LoVo (cell line): ENCODE data around the gene FAM200C.
"Not testable (repeated sequence)": the region's sequence is repeated elsewhere in the genome, so short reads cannot be mapped to it uniquely, and the experiment has no call there.

Source experiments
- DNase-seq: peaks from one replicate; pipeline ENCODE4 v3.0.0-alpha.2; 2016; ENCODE audit warnings: low spot score

FAM200C gene

GRCh38 chr5:160399402-160400353 lies at the start of gene FAM200C:
Gene FAM200C, minus strand, starts transcription at chr5:160400054. Its CDS starts 4,564 bp downstream, at chr5:160395490.
- DNase-seq = peak; percentile 99

- no peak for DNase-seq
Measured at GRCh38 chr5:160449458-160449857, 49.6 kb upstream of the FAM200C start.

DNA sequence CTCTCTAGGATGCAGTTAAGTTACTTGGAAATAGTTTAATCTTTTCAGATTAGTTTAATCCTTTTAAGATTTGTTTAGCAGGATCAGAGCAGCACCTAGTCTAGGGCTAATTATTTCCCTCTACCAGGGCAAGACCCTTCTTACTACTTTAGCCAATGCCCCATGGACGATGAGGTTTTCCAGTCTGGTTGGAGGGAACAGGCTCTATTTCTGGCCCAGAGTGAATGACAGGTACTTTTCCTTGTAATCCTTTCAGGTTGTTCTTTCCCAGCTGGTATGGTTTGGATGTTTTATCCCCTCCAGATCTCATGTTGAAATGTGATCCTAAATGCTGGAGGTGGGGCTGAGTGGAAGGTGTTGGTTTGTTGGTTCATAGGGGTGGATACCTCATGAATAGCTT lies 49.0 kb upstream of the FAM200C start:
- no peak for DNase-seq

DNA sequence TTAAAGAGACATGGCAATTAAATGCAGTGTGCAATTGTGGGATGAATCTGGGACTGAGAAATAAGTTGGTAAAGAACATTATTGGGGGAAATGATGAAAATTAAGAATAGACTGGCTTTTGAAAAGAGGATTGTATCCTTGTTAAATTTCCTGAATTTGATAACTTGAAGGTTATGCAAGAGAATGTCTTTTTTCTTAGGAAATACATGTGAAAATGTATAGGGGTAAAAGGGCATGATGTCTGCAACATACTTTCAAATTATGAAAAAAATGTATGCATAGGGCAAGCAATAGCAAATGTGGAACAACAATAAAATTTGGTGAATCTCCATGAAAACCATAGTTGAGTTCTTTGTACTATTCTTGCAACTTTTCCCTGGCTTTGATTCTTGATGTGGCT lies 45.9 kb upstream of the FAM200C start:
- no peak for DNase-seq

- DNase-seq = no peak
Measured at GRCh38 chr5:160445132-160445531, 45.3 kb upstream of the FAM200C start.

DNA sequence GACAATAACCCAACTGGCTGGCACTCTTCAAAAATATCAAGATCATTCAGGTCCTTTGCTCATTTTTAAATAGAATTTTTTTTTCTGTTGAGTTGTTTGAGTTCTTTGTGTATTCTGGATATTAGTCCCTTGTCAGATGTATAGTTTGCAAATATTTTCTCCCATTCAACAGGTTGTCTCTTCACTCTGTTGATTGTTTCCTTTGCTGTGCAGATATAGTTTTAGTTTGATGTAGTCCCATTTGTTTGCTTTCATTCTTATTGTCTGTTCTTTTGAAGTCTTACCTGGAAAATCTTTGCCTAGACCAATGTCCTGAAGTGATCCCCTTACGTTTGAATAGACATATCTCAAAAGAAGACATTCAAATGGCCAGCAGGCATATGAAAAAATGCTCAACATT lies 44.6 kb upstream of the FAM200C start:
- DNase-seq = no peak

- DNase-seq = no peak
Measured at GRCh38 chr5:160442824-160443431, 43.1 kb upstream of the FAM200C start.

DNA sequence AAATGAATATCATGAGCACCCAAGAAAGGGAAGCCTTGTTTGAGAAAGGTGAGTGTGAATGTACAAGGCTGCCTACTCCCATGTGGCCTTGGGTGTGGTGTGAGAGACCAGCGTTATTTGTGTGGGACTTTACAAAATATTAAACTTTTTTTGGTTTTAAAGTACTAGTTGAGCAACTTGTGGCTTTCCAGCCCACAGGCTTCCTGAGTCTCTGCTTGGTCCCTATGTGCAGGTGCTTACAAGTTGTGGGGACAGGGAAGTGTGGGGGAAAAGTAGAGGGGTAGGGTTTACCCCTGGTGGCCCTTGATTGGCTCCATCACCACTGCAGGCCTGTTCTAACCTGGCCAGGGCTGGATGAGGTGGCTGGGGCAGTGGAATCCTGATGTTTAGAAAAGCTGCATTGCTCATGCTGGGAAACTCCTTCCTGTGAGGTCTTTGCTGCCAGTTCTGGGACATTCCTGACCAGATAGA lies 41.5 kb upstream of the FAM200C start:
- DNase-seq = no peak

GRCh38 chr5:160439205-160439600 lies 39.3 kb upstream of the FAM200C start:
- peak; percentile 86 for DNase-seq

DNA sequence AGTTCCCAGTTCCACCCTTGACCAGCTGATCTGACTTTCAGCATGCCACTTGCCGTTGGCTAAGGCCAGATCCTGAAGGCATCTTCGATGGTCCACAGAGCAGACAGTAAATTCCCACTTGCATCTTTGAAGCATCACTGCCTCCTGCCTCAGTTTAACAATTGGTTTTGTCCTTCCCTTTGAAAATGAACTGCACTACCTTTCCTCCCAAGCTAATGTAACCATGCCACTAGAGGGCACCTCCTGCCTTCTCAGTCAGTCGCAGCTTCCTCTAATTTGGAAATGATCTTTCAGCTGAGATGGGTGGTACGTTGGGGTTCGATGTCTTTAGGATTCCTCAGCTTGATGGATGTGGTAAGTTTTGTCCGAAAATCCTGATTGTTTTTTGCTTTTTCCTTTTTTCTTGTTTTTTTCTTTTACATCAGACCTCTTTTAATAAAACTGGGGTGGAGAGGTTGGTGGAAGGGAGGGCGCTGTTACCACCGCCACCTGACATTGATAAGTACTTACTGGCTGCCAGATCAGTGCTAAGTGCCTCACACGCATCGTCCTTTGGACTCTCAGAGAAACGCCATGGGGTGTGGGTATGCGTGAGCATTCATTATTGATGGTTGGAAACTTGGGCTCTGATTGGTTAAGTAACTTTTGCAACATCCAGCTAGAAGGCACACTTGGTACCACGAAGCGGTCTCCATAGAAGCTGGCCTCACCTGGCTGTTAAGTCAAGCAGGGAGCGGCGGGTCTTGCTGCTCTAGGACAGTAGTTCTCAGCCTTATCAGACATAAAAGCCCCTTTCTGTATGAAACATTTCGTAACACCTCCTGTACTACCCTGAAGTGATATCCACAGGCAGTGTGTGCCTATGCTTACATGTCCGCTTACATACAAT lies 38.7 kb upstream of the FAM200C start:
- DNase-seq = peak; percentile 71

- DNase-seq = no peak
Measured at GRCh38 chr5:160437271-160437670, 37.4 kb upstream of the FAM200C start.

DNA sequence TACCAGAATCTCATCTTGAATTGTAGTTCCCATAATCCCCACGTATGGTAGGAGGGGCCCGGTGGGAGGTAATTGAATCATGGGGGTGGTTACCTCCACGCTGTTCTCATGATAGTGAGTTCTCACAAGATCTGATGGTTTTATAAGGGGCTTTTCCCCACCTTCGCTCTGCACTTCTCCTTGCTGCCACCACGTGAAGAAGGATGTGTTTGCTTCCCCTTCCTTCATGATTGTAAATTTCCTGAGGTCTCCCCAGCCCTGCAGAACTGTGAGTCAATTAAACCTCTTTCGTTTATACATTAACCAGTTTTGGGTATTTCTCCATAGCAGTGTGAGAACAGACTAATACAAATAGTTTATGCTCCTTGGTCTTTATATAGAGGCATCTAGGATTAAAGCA lies 36.8 kb upstream of the FAM200C start:
- not testable (repeated sequence) for DNase-seq

DNA sequence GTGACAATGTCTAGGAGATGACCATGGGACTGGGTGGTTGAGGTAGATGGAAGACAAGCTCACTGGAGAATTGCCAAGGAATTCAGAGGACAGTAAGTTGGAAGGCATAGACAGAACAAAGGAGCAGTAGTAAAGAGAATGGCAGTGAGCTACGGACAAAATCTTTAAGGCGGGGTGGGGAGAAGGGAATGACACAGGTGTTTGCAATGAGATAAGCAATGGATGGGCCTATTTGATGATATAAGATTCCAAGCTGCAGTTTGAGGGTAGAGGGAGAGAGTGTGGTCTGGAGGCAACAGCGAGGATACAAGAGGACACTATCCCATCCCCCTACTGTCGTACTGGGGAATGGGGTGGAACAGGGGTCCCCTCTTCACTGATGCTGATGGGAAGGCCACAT lies 36.2 kb upstream of the FAM200C start:
- DNase-seq = no peak

- DNase-seq = no peak
Measured at GRCh38 chr5:160435532-160435931, 35.7 kb upstream of the FAM200C start.

GRCh38 chr5:160434022-160434531 lies 34.2 kb upstream of the FAM200C start:
- DNase-seq = no peak

GRCh38 chr5:160432787-160433186 lies 32.9 kb upstream of the FAM200C start:
- DNase-seq = no peak

DNA sequence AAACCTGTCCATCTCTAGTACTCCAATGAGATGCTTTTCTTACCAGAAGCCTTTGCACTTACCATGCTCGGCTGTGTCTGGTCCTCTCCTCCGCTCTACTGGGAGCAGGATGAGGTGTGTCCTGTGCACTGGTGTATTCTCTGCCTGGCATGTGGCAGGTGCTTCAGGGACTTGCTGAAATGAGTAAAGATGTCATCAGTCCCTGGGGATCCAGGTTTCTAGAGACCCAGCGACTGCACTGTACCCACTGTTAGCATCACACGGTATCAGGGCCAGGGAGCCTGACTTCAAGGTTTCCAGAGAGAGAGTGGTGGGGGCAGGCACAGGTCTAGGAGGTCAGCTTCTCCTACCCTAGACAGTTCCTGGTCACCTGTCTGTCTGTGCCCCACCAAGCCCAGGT lies 32.3 kb upstream of the FAM200C start:
- DNase-seq = no peak

DNA sequence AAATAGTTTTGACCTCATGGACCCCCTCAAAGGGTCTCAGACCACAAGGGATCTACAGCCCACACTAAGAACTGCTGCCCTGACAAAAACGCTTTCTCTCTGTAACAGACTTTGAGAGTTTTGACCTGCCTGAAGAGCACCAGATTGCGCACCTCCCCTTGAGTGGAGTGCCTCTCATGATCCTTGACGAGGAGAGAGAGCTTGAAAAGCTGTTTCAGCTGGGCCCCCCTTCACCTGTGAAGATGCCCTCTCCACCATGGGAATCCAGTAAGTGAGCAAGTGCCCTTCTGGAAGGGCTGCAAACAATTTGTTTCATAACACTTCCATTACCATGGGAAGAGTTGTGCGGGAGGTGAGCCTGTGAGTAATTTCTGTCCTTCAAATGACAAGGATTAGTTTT lies 27.8 kb upstream of the FAM200C start:
- no peak for DNase-seq

- no peak for DNase-seq
Measured at GRCh38 chr5:160423099-160423498, 23.2 kb upstream of the FAM200C start.

- DNase-seq = peak; percentile 98
Measured at GRCh38 chr5:160421625-160422258, 21.9 kb upstream of the FAM200C start, which contains the start of gene PTTG1. Gene PTTG1, plus strand, starts transcription at chr5:160421855. Its CDS starts 458 bp downstream, at chr5:160422313.

DNA sequence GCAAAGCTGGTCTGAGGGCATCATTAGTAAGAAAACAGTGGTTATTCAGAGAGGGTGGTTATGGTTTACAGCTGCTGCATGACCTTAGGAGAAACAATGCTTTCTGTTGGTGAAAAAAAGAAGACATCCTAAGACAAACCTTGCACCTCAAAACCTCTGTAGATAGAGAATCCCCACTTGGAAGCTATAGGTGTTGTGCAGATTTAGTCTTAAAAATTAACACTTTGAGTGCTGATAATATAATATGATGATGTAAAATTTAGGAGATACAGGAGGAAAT lies 20.4 kb upstream of the FAM200C start:
- DNase-seq = no peak
